Smooth muscle cell (in vitro differentiated cells): Measurements from ENCODE around the gene ZNF540. TPM values are rescaled to one million over a fixed set of nuclear protein-coding genes. Genes with fewer than 3 reads are reported as not detected.

ENCODE experiments used
- DNase-seq: peaks from one replicate; lab custom pipeline; 2025; ENCODE audit not compliant: unreplicated experiment; lab: John Stamatoyannopoulos, UW
- H2AFZ ChIP-seq: fragments of 200-600 bp; sonication (generic); 2 replicates; pipeline ENCODE4 v1.6.0; 2016; ENCODE audit warnings: antibody characterized with exemption, low read depth, mild to moderate bottlenecking
- H3F3A ChIP-seq: fragments of 200-600 bp; sonication (generic); 2 replicates; pipeline ENCODE4 v1.6.0; 2017; ENCODE audit warnings: antibody characterized with exemption, low read depth
- H3K27ac ChIP-seq: fragments of 200-600 bp; sonication (generic); 2 replicates; pipeline ENCODE4 v1.5.1; 2016; ENCODE audit warnings: low read depth, mild to moderate bottlenecking
- H3K27me3 ChIP-seq: fragments of 200-600 bp; sonication (generic); 2 replicates; pipeline ENCODE4 v1.6.1; 2016; ENCODE audit warnings: low read depth, mild to moderate bottlenecking
- H3K36me3 ChIP-seq: fragments of 200-600 bp; sonication (generic); 2 replicates; pipeline ENCODE4 v1.5.1; 2016; ENCODE audit warnings: low read depth
- H3K4me1 ChIP-seq: fragments of 200-600 bp; sonication (generic); 2 replicates; pipeline ENCODE4 v1.5.1; 2016; ENCODE audit warnings: low read depth
- H3K4me2 ChIP-seq: fragments of 200-600 bp; sonication (generic); 2 replicates; pipeline ENCODE4 v1.6.0; 2016; ENCODE audit warnings: mild to moderate bottlenecking
- H3K4me3 ChIP-seq: fragments of 200-600 bp; sonication (generic); 2 replicates; pipeline ENCODE4 v1.5.1; 2016; ENCODE audit warnings: mild to moderate bottlenecking
- H3K79me2 ChIP-seq: fragments of 200-600 bp; sonication (generic); 2 replicates; pipeline ENCODE4 v1.6.0; 2016; ENCODE audit warnings: low read depth, mild to moderate bottlenecking
- H3K9ac ChIP-seq: fragments of 200-600 bp; sonication (generic); 2 replicates; pipeline ENCODE4 v1.6.0; 2016; ENCODE audit warnings: low read depth
- H3K9me3 ChIP-seq: fragments of 200-600 bp; sonication (generic); replicated peaks from 2 replicates; pipeline ENCODE4 v1.5.1; 2016; ENCODE audit warnings: low read depth
- H4K20me1 ChIP-seq: fragments of 200-600 bp; sonication (generic); 2 replicates; pipeline ENCODE4 v1.6.0; 2016; ENCODE audit warnings: low read depth
- WGBS: methylation state at CpG from one replicate; pipeline ENCODE4 v1.1.7; 2016; ENCODE audit warnings: low lambda C conversion rate; 5-methylcytosine and 5-hydroxymethylcytosine counted together
- polyA plus RNA-seq: library from polyadenylated mRNA; unstranded; fragments of >200 nt; fragmentation: Nextera tagmentation; extraction: Ambion mirVana; gene quantifications from 2 replicates; pipeline ENCODE4 v1.2.1, GENCODE V29; 2016
- total RNA-seq: library from RNA; depleted of rRNA; stranded (reverse); fragments of >200 nt; gene quantifications from 2 replicates; pipeline ENCODE4 v1.2.3, GENCODE V29; 2014
- TF ChIP-seq, protein P1 (sequence below): fragments of 200-600 bp; sonication (generic); IDR thresholded peaks from 2 replicates; pipeline ENCODE4 v1.5.1; 2017; ENCODE audit warnings: borderline replicate concordance, mild to moderate bottlenecking, antibody characterized with exemption; ENCODE audit not compliant: insufficient read depth, poor library complexity, severe bottlenecking

Gene ZNF540
- total RNA-seq: 0.72 TPM in 1 of 2 replicates, not detected in the other
- 0.70 TPM in 1 of 2 replicates, not detected in the other for polyA plus RNA-seq

DNA sequence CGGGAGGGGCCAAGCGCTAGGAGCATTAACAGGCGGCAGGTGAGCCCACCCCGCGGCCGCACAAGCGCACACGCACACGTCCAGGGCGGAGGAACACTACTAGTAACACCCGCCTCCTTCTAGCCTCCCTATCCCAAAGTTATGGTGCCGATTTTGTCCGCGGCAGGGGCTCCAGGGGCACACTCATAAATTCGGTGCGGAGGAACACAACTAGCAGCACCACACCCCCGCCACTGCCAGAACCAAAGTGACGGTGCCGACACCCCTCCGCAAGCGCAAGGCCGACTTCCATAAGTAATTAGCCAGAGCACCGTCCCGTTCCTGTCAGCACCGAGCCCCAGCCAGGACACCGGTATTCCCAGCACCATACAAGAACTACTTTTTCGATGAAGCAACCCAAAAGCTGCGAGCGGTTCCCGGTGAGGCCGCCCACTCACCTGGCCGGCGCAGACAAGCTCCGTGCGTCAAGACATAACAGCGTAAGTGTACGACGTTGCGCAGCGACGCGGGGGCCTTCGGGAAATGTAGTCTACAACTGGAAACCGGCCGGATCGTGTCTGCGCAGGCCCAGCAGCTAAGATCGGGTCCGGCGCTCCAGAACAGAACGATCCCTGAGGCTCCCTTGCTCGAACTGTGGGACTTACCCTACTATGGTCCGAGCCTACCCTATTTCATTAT is at the start of gene ZNF540, which contains the start of gene ZNF571:
Gene ZNF540, plus strand, starts transcription at position 573 of the 678 bp plus-strand sequence. CDS start 3,572 bp downstream, outside the sequence.
Gene ZNF571, minus strand, starts transcription at position 489 of the 678 bp plus-strand sequence. CDS start 8,116 bp downstream, outside the sequence.
- Histone ChIP-seq H3K27me3 (no peaks in the 10 kb centered on the region), H3F3A (no peaks in the 10 kb centered on the region), H4K20me1 (no peaks in the 10 kb centered on the region), H3K27ac (peak within 1 kb of the TSS; percentile 77), H3K4me2 (peak within 1 kb of the TSS; percentile 92), H3K36me3 (no peaks in the 10 kb centered on the region), H2AFZ (peak within 1 kb of the TSS; percentile 99), H3K4me1 (no peaks in the 10 kb centered on the region), H3K9ac (peak within 1 kb of the TSS; percentile 83), H3K4me3 (peak within 1 kb of the TSS; percentile 76), H3K79me2 (peaks cover 6% of the 10 kb centered on the region), H3K9me3 (no peaks in the 10 kb centered on the region)
- peak; percentile 55 for DNase-seq
- 1% methylated on average over 53 of the region's 53 CpGs for WGBS
- TF ChIP-seq, protein P1, sequence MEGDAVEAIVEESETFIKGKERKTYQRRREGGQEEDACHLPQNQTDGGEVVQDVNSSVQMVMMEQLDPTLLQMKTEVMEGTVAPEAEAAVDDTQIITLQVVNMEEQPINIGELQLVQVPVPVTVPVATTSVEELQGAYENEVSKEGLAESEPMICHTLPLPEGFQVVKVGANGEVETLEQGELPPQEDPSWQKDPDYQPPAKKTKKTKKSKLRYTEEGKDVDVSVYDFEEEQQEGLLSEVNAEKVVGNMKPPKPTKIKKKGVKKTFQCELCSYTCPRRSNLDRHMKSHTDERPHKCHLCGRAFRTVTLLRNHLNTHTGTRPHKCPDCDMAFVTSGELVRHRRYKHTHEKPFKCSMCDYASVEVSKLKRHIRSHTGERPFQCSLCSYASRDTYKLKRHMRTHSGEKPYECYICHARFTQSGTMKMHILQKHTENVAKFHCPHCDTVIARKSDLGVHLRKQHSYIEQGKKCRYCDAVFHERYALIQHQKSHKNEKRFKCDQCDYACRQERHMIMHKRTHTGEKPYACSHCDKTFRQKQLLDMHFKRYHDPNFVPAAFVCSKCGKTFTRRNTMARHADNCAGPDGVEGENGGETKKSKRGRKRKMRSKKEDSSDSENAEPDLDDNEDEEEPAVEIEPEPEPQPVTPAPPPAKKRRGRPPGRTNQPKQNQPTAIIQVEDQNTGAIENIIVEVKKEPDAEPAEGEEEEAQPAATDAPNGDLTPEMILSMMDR: no peak

DNA sequence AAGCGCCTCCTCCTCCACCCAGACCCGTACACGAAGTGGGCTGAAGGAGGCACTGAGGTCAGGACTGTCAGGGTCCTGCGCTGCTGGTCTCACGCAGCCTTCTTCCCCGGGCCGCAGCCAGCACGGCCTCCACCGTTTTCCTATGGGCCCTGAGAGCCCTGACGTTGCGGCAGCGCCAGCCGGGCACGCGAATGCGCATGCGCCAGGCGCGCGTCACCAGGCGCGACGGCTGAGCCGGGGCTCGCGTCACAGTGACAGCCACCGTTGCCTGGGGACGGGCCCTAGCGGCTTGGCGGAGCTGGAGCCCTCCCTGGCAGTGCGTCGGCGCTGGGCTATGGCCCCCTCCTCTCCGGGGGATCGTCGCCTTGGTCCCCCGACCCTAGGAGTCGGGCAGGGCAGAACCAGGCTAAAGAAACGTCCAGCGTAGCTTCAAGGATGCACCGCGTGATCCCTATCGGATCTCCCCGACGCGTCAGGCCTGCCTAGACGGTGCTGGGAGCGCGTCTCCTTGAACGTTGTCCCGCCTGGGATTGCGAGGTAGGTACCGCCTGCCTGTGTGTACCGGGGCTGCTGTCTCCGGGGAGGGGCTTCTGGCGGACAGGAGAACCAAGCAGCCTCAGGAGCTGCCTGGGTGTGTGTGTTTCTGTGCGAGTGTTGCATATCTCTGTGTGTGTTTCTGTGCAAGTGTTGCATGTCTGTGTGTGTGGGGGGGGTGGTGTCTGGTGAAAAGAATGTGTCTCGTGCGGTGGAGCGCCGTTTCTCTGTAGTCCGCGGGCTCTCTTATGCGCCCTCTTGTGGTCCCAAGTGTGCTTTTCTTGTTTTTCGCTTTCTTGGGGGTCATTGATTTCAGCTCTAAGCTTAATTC is 43.3 kb upstream of the ZNF540 start:
- H3K9ac ChIP-seq: no peak overlapping the region

DNA sequence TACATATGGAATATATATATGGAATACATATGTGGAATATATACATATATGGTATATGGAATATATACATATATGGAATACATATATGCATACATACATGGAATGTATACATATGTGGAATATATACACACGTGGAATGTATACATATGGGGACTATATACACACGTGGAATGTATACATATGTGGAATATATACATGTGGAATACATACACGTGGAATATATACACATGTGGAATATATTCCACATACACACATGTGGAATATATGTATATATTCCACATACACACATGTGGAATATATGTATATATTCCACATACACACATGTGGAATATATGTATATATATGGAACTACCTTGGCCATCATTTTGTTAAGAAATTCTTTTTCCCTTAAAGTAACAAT is 31.2 kb upstream of the ZNF540 start:
- Histone ChIP-seq H3K4me2 (no peak overlapping the region), H3K79me2 (no peaks in the 10 kb centered on the region), H3F3A (no peaks in the 10 kb centered on the region), H4K20me1 (no peaks in the 10 kb centered on the region), H3K27me3 (no peaks in the 10 kb centered on the region), H3K4me3 (no peak overlapping the region), H3K9me3 (peaks cover 92% of the 10 kb centered on the region), H3K27ac (no peak overlapping the region), H3K9ac (no peak overlapping the region), H2AFZ (no peak overlapping the region), H3K36me3 (peaks cover 64% of the 10 kb centered on the region), H3K4me1 (no peaks in the 10 kb centered on the region)
- WGBS: 93% methylated on average over 3 of the region's 3 CpGs
- TF ChIP-seq, protein P1: no peak
- DNase-seq: no peak

More for the DNA sequence above, 43.3 kb upstream of the ZNF540 start:
- no peaks in the 10 kb centered on the region for H4K20me1 ChIP-seq
- no peaks in the 10 kb centered on the region for H3F3A ChIP-seq
- H3K36me3 ChIP-seq: no peaks in the 10 kb centered on the region
- no peak overlapping the region for H3K4me3 ChIP-seq
- no peaks in the 10 kb centered on the region for H3K27me3 ChIP-seq
- peaks cover 23% of the 10 kb centered on the region for H3K9me3 ChIP-seq
- TF ChIP-seq, protein P1: no peak
- no peaks in the 10 kb centered on the region for H3K79me2 ChIP-seq
- no peak overlapping the region for H3K27ac ChIP-seq
- H3K4me2 ChIP-seq: no peak overlapping the region
- no peak for DNase-seq
- whole genome bisulfite sequencing: 95% methylated on average over 50 of the region's 65 CpGs
- no peaks in the 10 kb centered on the region for H3K4me1 ChIP-seq
- H2AFZ ChIP-seq: no peak overlapping the region
